MV-4-11 (cell line): Measurements from ENCODE around the gene TIMM22.
A peak's percentile ranks its signal among the peaks of the same experiment; 100 is the strongest.

Source experiments
- DNase-seq: peaks from one replicate; lab custom pipeline; 2025; lab: John Stamatoyannopoulos, UW

TIMM22 gene

GRCh38 chr17:1002771-1003555 lies 6.0 kb downstream of the TIMM22 start:
- no peak for DNase-seq

- no peak for DNase-seq
Observed at GRCh38 chr17:1003633-1003971, 6.7 kb downstream of the TIMM22 start.

- peak; percentile 31 for DNase-seq
Observed at GRCh38 chr17:1003972-1004768, 7.2 kb downstream of the TIMM22 start.

GRCh38 chr17:1004769-1005295 lies 7.9 kb downstream of the TIMM22 start:
- DNase-seq: no peak

GRCh38 chr17:1005361-1005946 lies 8.5 kb downstream of the TIMM22 start:
- peak; percentile 15 for DNase-seq

GRCh38 chr17:1006054-1006453 lies 9.1 kb downstream of the TIMM22 start:
- no peak for DNase-seq

GRCh38 chr17:1007310-1008007 lies 10.5 kb downstream of the TIMM22 start:
- DNase-seq: no peak

- DNase-seq: no peak
Observed at GRCh38 chr17:1008008-1008761, 11.3 kb downstream of the TIMM22 start.

- DNase-seq: no peak
Observed at GRCh38 chr17:1009229-1010085, 12.5 kb downstream of the TIMM22 start.

- DNase-seq: no peak
Observed at GRCh38 chr17:1010086-1010450, 13.1 kb downstream of the TIMM22 start.

GRCh38 chr17:1010586-1010985 lies 13.7 kb downstream of the TIMM22 start:
- no peak for DNase-seq

- no peak for DNase-seq
Observed at GRCh38 chr17:1011138-1011537, 14.2 kb downstream of the TIMM22 start.

GRCh38 chr17:1011760-1012735 lies 15.1 kb downstream of the TIMM22 start:
- DNase-seq: no peak

GRCh38 chr17:1012823-1013728 lies 16.1 kb downstream of the TIMM22 start:
- no peak for DNase-seq

GRCh38 chr17:1013729-1014090 lies 16.8 kb downstream of the TIMM22 start:
- no peak for DNase-seq

- DNase-seq: no peak
Observed at GRCh38 chr17:1018547-1018946, 21.6 kb downstream of the TIMM22 start.

GRCh38 chr17:1019451-1019850 lies 22.5 kb downstream of the TIMM22 start:
- DNase-seq: no peak

GRCh38 chr17:1021147-1021546 lies 24.2 kb downstream of the TIMM22 start:
- no peak for DNase-seq
